ENCODE results near the gene LIPE.
"Not testable (repeated sequence)": the region's sequence is repeated elsewhere in the genome, so short reads cannot be mapped to it uniquely, and the experiment has no call there.

LIPE gene

DNA sequence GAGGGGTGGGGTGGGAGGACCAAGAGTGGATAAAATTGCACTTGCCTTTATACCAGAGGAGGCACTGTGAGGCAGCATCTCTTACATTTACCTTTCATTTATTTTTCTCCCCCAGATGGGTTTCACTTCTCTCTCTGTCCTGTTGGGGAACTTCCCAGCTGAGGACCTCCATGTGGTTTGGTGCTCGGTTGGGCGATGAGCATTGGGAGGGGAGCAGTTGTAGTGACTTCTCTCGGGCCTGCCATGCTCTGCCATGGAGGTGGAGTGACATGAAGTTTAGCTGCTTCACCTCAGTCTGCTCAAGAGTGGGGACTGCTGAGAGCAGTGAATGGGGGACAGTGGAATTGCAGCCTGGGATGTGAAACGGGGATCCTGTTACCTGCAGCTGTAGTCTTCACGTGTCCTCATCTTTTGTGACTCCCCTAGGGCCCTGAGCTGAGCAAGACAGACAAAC is 38.7 kb upstream of the LIPE start:
- Histone ChIP-seq H3K4me1 (ENCODE audit: control insufficient read depth, insufficient read depth, low read length) (no peaks in the 10 kb centered on the region), H3K9ac (ENCODE audit: low read length in 2 of 2) (no peak overlapping the region), H3K27ac (ENCODE audit: low read length) (no peak overlapping the region), H3K9me3 (ENCODE audit: control insufficient read depth in 2 of 2, low read length in 2 of 2) (no peaks in the 10 kb centered on the region), H3K27me3 (ENCODE audit: control insufficient read depth in 1 of 2, insufficient read depth in 2 of 2, low read length in 2 of 2) (no peaks in the 10 kb centered on the region), H3K36me3 (ENCODE audit: control insufficient read depth in 2 of 2, insufficient read depth in 2 of 2, low read length in 2 of 2) (no peaks in the 10 kb centered on the region), H3K4me3 (ENCODE audit: low read length in 2 of 2) (no peak overlapping the region)

DNA sequence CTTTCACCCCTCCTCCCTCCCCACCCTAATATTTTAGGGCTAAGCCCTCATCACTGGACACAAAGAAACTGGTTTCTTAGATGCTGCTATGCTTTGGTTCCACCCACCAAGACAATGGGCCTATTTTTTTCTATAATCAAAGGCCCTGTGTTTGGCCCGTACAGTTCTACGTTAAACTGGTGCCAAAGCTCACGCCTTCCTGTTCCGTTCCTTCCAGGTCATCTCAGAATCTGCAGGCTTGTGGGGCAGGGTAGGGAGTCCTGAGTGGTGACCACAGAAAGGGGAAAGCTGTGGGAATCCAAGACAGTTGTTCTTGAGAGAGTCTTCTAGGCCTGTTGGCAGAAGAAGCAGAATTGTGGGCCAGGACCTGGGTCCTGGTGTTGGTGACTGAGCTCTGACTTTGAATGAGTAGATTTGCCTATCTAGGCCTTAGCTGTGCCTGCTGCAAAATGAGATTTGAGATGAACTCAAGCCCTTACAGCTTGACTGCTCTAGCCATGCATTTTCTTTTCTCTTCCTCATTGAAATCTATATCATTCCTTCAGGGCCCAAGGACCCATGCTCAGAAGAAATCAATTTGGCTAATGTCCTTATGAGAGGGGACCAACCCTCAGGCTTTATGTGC is 34.6 kb upstream of the LIPE start:
- H3K4me3 ChIP-seq (ENCODE audit: low read length in 2 of 2) = no peak overlapping the region
- H3K27me3 ChIP-seq (ENCODE audit: control insufficient read depth in 1 of 2, insufficient read depth in 2 of 2, low read length in 2 of 2) = no peaks in the 10 kb centered on the region
- no peaks in the 10 kb centered on the region for H3K9me3 ChIP-seq (ENCODE audit: control insufficient read depth in 2 of 2, low read length in 2 of 2)
- H3K27ac ChIP-seq (ENCODE audit: low read length) = no peak overlapping the region
- no peaks in the 10 kb centered on the region for H3K36me3 ChIP-seq (ENCODE audit: control insufficient read depth in 2 of 2, insufficient read depth in 2 of 2, low read length in 2 of 2)
- no peaks in the 10 kb centered on the region for H3K4me1 ChIP-seq (ENCODE audit: control insufficient read depth, insufficient read depth, low read length)
- no peak overlapping the region for H3K9ac ChIP-seq (ENCODE audit: low read length in 2 of 2)

DNA sequence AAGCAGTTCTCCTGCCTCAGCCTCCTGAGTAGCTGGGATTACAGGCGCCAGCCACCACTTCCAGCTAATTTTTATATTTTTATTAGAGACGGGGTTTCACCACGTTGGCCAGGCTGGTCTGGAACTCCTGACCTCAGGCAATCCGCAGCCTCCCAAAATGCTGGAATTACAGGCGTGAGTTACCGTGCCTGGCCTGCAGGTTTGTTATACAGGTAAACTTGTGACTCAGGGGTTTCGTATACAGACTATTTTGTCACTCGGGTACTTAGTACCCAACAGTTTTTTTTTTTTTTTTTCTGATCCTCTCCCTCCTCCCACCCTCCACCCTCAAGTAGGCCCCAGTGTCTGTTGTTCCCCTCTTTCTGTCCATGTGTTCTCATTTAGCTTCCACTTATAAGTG is 34.0 kb upstream of the LIPE start:
- H3K9ac ChIP-seq (ENCODE audit: low read length in 2 of 2); H3K27ac ChIP-seq (ENCODE audit: low read length); H3K9me3 ChIP-seq (ENCODE audit: control insufficient read depth in 2 of 2, low read length in 2 of 2); H3K27me3 ChIP-seq (ENCODE audit: control insufficient read depth in 1 of 2, insufficient read depth in 2 of 2, low read length in 2 of 2); H3K36me3 ChIP-seq (ENCODE audit: control insufficient read depth in 2 of 2, insufficient read depth in 2 of 2, low read length in 2 of 2); H3K4me1 ChIP-seq (ENCODE audit: control insufficient read depth, insufficient read depth, low read length); H3K4me3 ChIP-seq (ENCODE audit: low read length in 2 of 2): not testable (repeated sequence)

DNA sequence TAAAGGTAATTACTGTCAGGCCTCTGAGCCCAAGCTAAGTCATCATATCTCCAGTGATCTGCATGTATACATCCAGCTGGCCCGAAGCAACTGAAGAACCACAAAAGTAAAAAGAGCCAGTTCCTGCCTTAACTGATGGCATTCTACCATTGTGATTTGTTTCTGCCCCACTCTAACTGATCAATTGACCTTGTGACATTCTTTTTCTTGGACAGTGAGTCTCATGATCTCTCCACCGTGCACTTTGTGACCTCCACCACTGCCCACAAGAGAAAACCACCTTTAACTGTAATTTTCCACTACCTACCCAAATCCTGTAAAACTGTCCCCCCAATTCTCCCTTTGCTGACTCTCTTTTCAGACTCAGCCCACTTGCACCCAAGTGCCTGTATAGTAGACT is 32.7 kb upstream of the LIPE start:
- no peak overlapping the region for H3K4me3 ChIP-seq (ENCODE audit: low read length in 2 of 2)
- no peaks in the 10 kb centered on the region for H3K9me3 ChIP-seq (ENCODE audit: control insufficient read depth in 2 of 2, low read length in 2 of 2)
- H3K36me3 ChIP-seq (ENCODE audit: control insufficient read depth in 2 of 2, insufficient read depth in 2 of 2, low read length in 2 of 2) = no peaks in the 10 kb centered on the region
- H3K9ac ChIP-seq (ENCODE audit: low read length in 2 of 2) = no peak overlapping the region
- no peak overlapping the region for H3K27ac ChIP-seq (ENCODE audit: low read length)
- H3K4me1 ChIP-seq (ENCODE audit: control insufficient read depth, insufficient read depth, low read length) = no peaks in the 10 kb centered on the region
- no peaks in the 10 kb centered on the region for H3K27me3 ChIP-seq (ENCODE audit: control insufficient read depth in 1 of 2, insufficient read depth in 2 of 2, low read length in 2 of 2)

DNA sequence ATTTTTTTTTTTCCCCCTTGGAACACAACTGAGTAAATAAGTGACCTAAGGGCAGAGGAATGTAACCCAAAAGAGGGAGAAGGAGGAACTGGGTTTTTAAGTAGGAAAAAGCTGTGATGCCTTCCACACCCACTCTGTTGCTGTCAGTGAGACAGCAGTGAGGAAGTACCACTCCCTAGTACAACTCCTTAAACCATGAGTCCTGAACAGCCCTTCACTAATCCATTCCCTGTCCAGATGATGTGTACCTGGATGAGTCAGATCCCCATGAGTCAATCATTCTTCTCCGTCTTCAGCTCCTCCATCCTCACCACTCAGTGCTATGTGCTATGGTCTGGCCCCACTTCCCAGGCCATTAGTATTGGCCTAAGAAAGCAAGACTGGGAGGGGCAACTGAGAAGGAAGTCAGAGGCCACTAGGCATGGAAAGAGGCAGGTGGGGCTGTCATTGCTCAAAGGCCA is 28.5 kb upstream of the LIPE start:
- H3K27me3 ChIP-seq (ENCODE audit: control insufficient read depth in 1 of 2, insufficient read depth in 2 of 2, low read length in 2 of 2) = no peaks in the 10 kb centered on the region
- no peak overlapping the region for H3K4me3 ChIP-seq (ENCODE audit: low read length in 2 of 2)
- no peak overlapping the region for H3K27ac ChIP-seq (ENCODE audit: low read length)
- no peaks in the 10 kb centered on the region for H3K4me1 ChIP-seq (ENCODE audit: control insufficient read depth, insufficient read depth, low read length)
- no peaks in the 10 kb centered on the region for H3K9me3 ChIP-seq (ENCODE audit: control insufficient read depth in 2 of 2, low read length in 2 of 2)
- no peaks in the 10 kb centered on the region for H3K36me3 ChIP-seq (ENCODE audit: control insufficient read depth in 2 of 2, insufficient read depth in 2 of 2, low read length in 2 of 2)
- H3K9ac ChIP-seq (ENCODE audit: low read length in 2 of 2) = no peak overlapping the region

DNA sequence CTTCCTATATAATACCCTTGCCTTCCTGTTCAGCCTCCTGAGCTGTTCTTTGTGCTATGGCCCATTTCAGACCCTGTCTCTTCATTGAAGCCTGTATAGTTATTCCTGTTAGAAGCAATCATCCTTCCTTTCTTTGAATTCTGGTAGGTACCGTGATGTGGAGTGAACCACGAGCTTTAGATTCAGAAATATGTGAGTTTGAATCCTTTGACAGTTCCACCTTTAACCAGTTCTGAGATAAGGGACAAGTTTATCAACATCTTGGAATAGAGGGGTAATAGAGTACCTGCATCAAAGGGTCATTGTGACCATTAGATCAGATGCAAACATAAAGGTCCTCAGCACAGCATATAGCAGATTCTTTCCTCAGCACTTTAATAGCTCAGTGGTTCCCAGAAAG is 27.9 kb upstream of the LIPE start:
- Histone ChIP-seq H3K27me3 (ENCODE audit: control insufficient read depth in 1 of 2, insufficient read depth in 2 of 2, low read length in 2 of 2) (no peaks in the 10 kb centered on the region), H3K27ac (ENCODE audit: low read length) (no peak overlapping the region), H3K4me1 (ENCODE audit: control insufficient read depth, insufficient read depth, low read length) (no peaks in the 10 kb centered on the region)

DNA sequence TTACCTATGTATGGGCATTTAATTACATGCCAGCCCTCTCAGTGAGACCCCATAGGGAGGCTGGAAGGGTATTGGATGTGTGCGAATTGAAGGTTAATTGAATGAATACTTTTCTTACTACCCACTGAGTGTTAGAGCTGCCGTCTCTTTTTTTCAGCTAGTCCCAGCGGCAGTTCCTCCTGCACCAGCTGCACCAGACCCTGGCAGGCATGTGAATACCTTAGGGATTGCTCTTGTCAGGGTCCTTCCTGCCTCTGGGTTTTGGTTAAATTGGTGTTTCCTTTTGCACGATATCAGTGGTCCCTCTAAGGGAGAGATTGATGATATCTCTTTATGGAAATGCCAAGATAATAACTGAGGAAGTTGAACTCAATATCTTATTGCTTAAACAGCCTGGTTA is 25.4 kb upstream of the LIPE start:
- Histone ChIP-seq H3K27ac (ENCODE audit: low read length) (no peak overlapping the region), H3K9ac (ENCODE audit: low read length in 2 of 2) (no peak overlapping the region), H3K9me3 (ENCODE audit: control insufficient read depth in 2 of 2, low read length in 2 of 2) (no peaks in the 10 kb centered on the region), H3K4me3 (ENCODE audit: low read length in 2 of 2) (no peak overlapping the region), H3K27me3 (ENCODE audit: control insufficient read depth in 1 of 2, insufficient read depth in 2 of 2, low read length in 2 of 2) (no peaks in the 10 kb centered on the region), H3K4me1 (ENCODE audit: control insufficient read depth, insufficient read depth, low read length) (no peaks in the 10 kb centered on the region), H3K36me3 (ENCODE audit: control insufficient read depth in 2 of 2, insufficient read depth in 2 of 2, low read length in 2 of 2) (no peaks in the 10 kb centered on the region)

More for the DNA sequence above, 27.9 kb upstream of the LIPE start:
- Histone ChIP-seq H3K36me3 (ENCODE audit: control insufficient read depth in 2 of 2, insufficient read depth in 2 of 2, low read length in 2 of 2) (no peaks in the 10 kb centered on the region), H3K9ac (ENCODE audit: low read length in 2 of 2) (no peak overlapping the region), H3K4me3 (ENCODE audit: low read length in 2 of 2) (no peak overlapping the region), H3K9me3 (ENCODE audit: control insufficient read depth in 2 of 2, low read length in 2 of 2) (no peaks in the 10 kb centered on the region)

DNA sequence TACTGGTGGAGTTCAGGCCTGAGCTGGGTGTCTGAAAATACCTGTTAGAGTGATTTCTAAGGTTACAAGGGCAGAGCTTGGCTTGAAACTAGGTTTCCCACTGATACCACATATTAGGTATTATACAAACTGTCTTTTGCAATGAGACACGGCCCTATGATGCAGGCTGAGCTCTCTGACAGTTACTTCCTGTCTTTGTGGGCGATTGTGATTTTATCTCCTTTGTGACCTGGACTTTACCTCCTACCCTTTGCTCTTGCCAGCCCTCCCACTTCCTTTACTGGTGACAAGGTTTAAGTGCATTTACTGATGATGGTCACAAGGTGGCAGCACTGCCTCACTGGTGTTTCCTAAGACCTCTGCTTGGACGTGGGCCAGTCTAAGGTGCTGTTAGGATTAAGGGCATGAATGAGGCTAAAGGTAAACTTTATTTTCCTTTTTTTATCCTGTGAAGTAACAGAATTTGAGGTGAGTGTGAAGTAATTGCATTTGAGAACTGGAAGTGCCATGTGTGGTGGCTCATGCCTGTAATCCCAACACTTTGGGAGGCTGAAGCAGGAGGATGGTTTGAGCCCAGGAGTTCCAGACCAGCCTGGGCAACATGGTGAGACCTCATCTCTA is 23.2 kb upstream of the LIPE start:
- Histone ChIP-seq H3K27me3 (ENCODE audit: control insufficient read depth in 1 of 2, insufficient read depth in 2 of 2, low read length in 2 of 2) (no peaks in the 10 kb centered on the region), H3K9me3 (ENCODE audit: control insufficient read depth in 2 of 2, low read length in 2 of 2) (no peaks in the 10 kb centered on the region), H3K4me1 (ENCODE audit: control insufficient read depth, insufficient read depth, low read length) (no peaks in the 10 kb centered on the region), H3K9ac (ENCODE audit: low read length in 2 of 2) (no peak overlapping the region), H3K4me3 (ENCODE audit: low read length in 2 of 2) (no peak overlapping the region), H3K27ac (ENCODE audit: low read length) (no peak overlapping the region), H3K36me3 (ENCODE audit: control insufficient read depth in 2 of 2, insufficient read depth in 2 of 2, low read length in 2 of 2) (no peaks in the 10 kb centered on the region)

DNA sequence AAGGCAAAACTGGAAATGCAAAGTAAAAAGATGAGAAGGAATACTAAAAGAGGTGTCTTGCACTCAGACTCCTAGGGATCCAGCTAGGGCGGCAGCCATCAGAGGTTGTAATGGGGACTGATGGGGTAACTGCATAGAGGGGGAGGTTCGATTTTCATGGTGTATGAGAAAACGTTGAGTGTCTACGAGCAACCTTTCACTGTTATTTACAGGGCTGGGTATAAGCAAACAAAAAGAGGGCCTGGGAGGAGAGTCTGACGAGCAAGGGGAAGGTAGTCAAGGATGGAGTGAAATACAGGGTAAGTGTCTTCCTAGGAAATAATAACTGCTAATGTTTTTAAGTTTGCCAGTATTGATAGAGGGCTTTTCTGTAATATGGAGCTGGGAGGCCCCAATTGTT is 21.1 kb upstream of the LIPE start:
- H3K27ac ChIP-seq (ENCODE audit: low read length); H3K4me3 ChIP-seq (ENCODE audit: low read length in 2 of 2); H3K9me3 ChIP-seq (ENCODE audit: control insufficient read depth in 2 of 2, low read length in 2 of 2); H3K4me1 ChIP-seq (ENCODE audit: control insufficient read depth, insufficient read depth, low read length); H3K9ac ChIP-seq (ENCODE audit: low read length in 2 of 2); H3K36me3 ChIP-seq (ENCODE audit: control insufficient read depth in 2 of 2, insufficient read depth in 2 of 2, low read length in 2 of 2); H3K27me3 ChIP-seq (ENCODE audit: control insufficient read depth in 1 of 2, insufficient read depth in 2 of 2, low read length in 2 of 2): not testable (repeated sequence)

DNA sequence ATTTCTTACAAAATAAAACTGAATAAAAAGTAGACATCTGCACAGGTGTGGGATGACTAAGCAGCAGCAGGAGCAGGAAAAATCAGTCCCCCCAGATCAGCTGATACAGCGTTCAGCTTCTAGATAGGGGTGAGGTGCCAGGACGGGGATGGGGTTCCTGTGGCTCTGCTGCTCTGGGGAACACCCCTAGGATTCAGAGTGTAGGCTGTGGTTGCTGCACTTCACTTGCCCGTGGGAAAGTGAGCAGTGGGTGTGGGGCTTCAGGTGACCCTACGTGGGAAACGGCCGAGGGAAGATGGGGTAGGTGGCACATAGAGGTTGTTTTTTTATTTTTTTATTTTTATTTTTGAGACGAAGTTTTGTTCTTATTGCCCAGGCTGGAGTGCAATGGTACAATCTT is 18.8 kb upstream of the LIPE start:
- no peak overlapping the region for H3K27ac ChIP-seq (ENCODE audit: low read length)

DNA sequence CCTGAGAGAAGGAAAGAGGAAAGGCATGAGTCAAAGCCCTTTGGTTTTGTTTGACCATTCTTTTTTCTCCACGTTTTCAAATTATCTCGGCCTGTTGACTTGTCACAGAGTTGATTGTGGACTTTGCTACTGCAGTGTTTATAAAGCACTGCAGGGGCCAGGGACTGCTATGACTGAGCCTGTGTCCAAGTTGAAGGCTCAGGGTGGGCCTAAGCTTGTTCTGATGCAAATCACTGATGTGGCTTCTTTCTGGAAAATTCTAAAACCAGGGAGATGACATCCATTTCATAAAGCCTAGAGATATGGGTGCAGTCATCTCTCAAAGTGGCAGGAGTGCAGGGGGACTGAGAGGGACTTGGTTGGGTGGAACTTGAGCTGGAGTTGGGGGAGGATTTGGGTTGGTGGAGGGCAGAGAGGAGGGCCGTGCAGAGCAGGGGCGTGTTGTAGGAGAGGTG is 16.8 kb upstream of the LIPE start:
- Histone ChIP-seq H3K4me1 (ENCODE audit: control insufficient read depth, insufficient read depth, low read length) (no peaks in the 10 kb centered on the region), H3K4me3 (ENCODE audit: low read length in 2 of 2) (no peak overlapping the region), H3K27me3 (ENCODE audit: control insufficient read depth in 1 of 2, insufficient read depth in 2 of 2, low read length in 2 of 2) (no peaks in the 10 kb centered on the region), H3K9me3 (ENCODE audit: control insufficient read depth in 2 of 2, low read length in 2 of 2) (no peaks in the 10 kb centered on the region), H3K9ac (ENCODE audit: low read length in 2 of 2) (no peak overlapping the region), H3K27ac (ENCODE audit: low read length) (no peak overlapping the region), H3K36me3 (ENCODE audit: control insufficient read depth in 2 of 2, insufficient read depth in 2 of 2, low read length in 2 of 2) (no peaks in the 10 kb centered on the region)

More for the DNA sequence above, 18.8 kb upstream of the LIPE start:
- Histone ChIP-seq H3K36me3 (ENCODE audit: control insufficient read depth in 2 of 2, insufficient read depth in 2 of 2, low read length in 2 of 2) (no peaks in the 10 kb centered on the region), H3K27me3 (ENCODE audit: control insufficient read depth in 1 of 2, insufficient read depth in 2 of 2, low read length in 2 of 2) (no peaks in the 10 kb centered on the region), H3K9me3 (ENCODE audit: control insufficient read depth in 2 of 2, low read length in 2 of 2) (no peaks in the 10 kb centered on the region), H3K9ac (ENCODE audit: low read length in 2 of 2) (no peak overlapping the region), H3K4me3 (ENCODE audit: low read length in 2 of 2) (no peak overlapping the region), H3K4me1 (ENCODE audit: control insufficient read depth, insufficient read depth, low read length) (no peaks in the 10 kb centered on the region)

Measured in stomach smooth muscle (tissue), 2 donors.